ENCODE measurements around the gene EFCAB8.

Gene EFCAB8

GRCh38 chr20:32877507-32877906 is 18.8 kb downstream of the EFCAB8 start:
- H3K4me1 ChIP-seq (ENCODE audit: low read length), result no peaks in the 10 kb centered on the region
- no peaks in the 10 kb centered on the region for H3K79me2 ChIP-seq (ENCODE audit: low read length)
- no peaks in the 10 kb centered on the region for H3K9me2 ChIP-seq (replicated peaks; ENCODE audit: insufficient read depth, low read length)
- H3K27ac ChIP-seq (ENCODE audit: low read length), result no peak overlapping the region
- no peak overlapping the region for H2AFZ ChIP-seq (ENCODE audit: low read length)
- no peaks in the 10 kb centered on the region for H3K9me3 ChIP-seq (replicated peaks; ENCODE audit: insufficient read depth, low read length)
- H3K4me2 ChIP-seq (ENCODE audit: low read depth, low read length), result no peak overlapping the region
- no peak overlapping the region for H3K4me3 ChIP-seq (ENCODE audit: low read length)
- H4K20me1 ChIP-seq (ENCODE audit: insufficient read depth, low read length), result no peaks in the 10 kb centered on the region
- H3K9ac ChIP-seq (ENCODE audit: low read length), result no peak overlapping the region
- H3K27me3 ChIP-seq (replicated peaks; ENCODE audit: insufficient read depth, low read length), result no peaks in the 10 kb centered on the region
- no peaks in the 10 kb centered on the region for H3F3A ChIP-seq (ENCODE audit: insufficient read depth, low read length)
- no peak for DNase-seq
- no peak for TF ChIP-seq CTCF (IDR thresholded peaks at IDR 0.05; ENCODE audit: low read length)
- TF ChIP-seq EZH2phosphoT487 (IDR thresholded peaks at IDR 0.05; ENCODE audit: low read length), result no peak
- no peak for TF ChIP-seq EZH2 (optimal IDR thresholded peaks at IDR 0.05; ENCODE audit: low read depth, low read length)
- H3K36me3 ChIP-seq (replicated peaks; ENCODE audit: insufficient read depth, low read length), result no peaks in the 10 kb centered on the region

- Histone ChIP-seq H3K4me2 (ENCODE audit: low read depth, low read length) (no peak overlapping the region), H3K36me3 (replicated peaks; ENCODE audit: insufficient read depth, low read length) (no peaks in the 10 kb centered on the region), H4K20me1 (ENCODE audit: insufficient read depth, low read length) (no peaks in the 10 kb centered on the region), H3F3A (ENCODE audit: insufficient read depth, low read length) (no peaks in the 10 kb centered on the region), H2AFZ (ENCODE audit: low read length) (no peak overlapping the region), H3K9me2 (replicated peaks; ENCODE audit: insufficient read depth, low read length) (no peaks in the 10 kb centered on the region), H3K9me3 (replicated peaks; ENCODE audit: insufficient read depth, low read length) (no peaks in the 10 kb centered on the region), H3K79me2 (ENCODE audit: low read length) (no peaks in the 10 kb centered on the region), H3K4me3 (ENCODE audit: low read length) (no peak overlapping the region), H3K27ac (ENCODE audit: low read length) (no peak overlapping the region), H3K27me3 (replicated peaks; ENCODE audit: insufficient read depth, low read length) (no peaks in the 10 kb centered on the region), H3K4me1 (ENCODE audit: low read length) (no peaks in the 10 kb centered on the region), H3K9ac (ENCODE audit: low read length) (no peak overlapping the region)
- no peak for DNase-seq
- no peak for TF ChIP-seq CTCF (IDR thresholded peaks at IDR 0.05; ENCODE audit: low read length)
These were observed 20.1 kb downstream of the EFCAB8 start for GRCh38 chr20:32878820-32879219.

- no peaks in the 10 kb centered on the region for H3K4me1 ChIP-seq (ENCODE audit: low read length)
- TF ChIP-seq EZH2phosphoT487 (IDR thresholded peaks at IDR 0.05; ENCODE audit: low read length), result no peak
- no peak for TF ChIP-seq EZH2 (optimal IDR thresholded peaks at IDR 0.05; ENCODE audit: low read depth, low read length)
- TF ChIP-seq CTCF (IDR thresholded peaks at IDR 0.05; ENCODE audit: low read length), result no peak
- H3K9me3 ChIP-seq (replicated peaks; ENCODE audit: insufficient read depth, low read length), result no peaks in the 10 kb centered on the region
- H3K9ac ChIP-seq (ENCODE audit: low read length), result no peak overlapping the region
- H3K4me2 ChIP-seq (ENCODE audit: low read depth, low read length), result no peak overlapping the region
- no peaks in the 10 kb centered on the region for H3F3A ChIP-seq (ENCODE audit: insufficient read depth, low read length)
- H2AFZ ChIP-seq (ENCODE audit: low read length), result no peak overlapping the region
- H3K27ac ChIP-seq (ENCODE audit: low read length), result no peak overlapping the region
- no peaks in the 10 kb centered on the region for H3K36me3 ChIP-seq (replicated peaks; ENCODE audit: insufficient read depth, low read length)
- no peak for DNase-seq
- no peak overlapping the region for H3K4me3 ChIP-seq (ENCODE audit: low read length)
- H4K20me1 ChIP-seq (ENCODE audit: insufficient read depth, low read length), result no peaks in the 10 kb centered on the region
- no peaks in the 10 kb centered on the region for H3K27me3 ChIP-seq (replicated peaks; ENCODE audit: insufficient read depth, low read length)
- no peaks in the 10 kb centered on the region for H3K9me2 ChIP-seq (replicated peaks; ENCODE audit: insufficient read depth, low read length)
- H3K79me2 ChIP-seq (ENCODE audit: low read length), result no peaks in the 10 kb centered on the region
These were observed 20.8 kb downstream of the EFCAB8 start for GRCh38 chr20:32879538-32879937.
